Stimulated activated CD8-positive, alpha-beta memory T cell treated with anti-CD3 and anti-CD28 coated beads, Interleukin-15, amount 100 ng/mL, for 1 hour (primary cell): ENCODE measurements around the gene VPS36.
"Not testable (repeated sequence)": the region's sequence is repeated elsewhere in the genome, so short reads cannot be mapped to it uniquely, and the experiment has no call there.

Experiments
- DNase-seq: peaks from one replicate; pipeline ENCODE4 v3.0.0-alpha.2; 2020; ENCODE audit warnings: low read depth

VPS36 gene

DNA sequence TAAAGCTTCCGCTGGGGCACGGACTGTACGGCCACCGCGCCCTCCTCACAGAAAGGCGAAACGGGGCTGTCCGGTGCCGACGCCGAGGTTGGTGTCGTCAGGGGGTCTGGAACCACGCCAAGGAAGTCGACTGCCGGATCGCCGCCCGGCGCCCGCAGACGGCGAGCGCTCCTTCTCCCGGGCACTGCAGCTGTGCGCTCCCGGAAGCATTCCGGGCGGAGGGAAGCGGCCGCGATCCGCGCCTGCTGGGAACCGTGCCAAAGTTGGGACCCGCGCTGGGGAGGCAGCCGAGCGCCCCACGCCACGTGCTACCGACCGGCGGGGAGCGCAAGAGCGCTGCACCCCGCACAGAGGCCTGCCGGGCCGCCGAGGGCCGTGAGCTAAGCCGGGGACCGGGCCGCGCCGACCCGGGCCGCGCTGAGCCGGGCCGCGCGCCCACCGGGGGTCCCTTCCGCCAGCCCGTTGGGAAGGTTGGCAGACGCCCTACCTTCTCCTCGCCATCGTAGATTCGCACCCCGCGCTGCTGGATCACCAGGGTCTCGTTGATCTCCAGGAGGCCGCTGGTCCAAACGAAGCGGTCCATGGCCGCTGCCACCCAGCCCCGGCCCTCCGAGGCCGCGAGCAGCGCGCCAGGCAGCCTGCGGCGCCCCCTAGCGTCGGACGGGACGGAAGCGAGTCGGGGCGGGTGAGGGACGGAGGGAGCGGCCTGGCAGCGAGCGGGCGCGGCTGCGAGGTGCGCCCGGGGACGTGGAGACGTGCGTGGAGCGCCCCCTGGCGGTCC lies at the start of gene VPS36:
Gene VPS36, minus strand, starts transcription at position 623 of the 781 bp plus-strand sequence. Its CDS starts 40 bp downstream, at position 583.
- peak; percentile 87 for DNase-seq

DNA sequence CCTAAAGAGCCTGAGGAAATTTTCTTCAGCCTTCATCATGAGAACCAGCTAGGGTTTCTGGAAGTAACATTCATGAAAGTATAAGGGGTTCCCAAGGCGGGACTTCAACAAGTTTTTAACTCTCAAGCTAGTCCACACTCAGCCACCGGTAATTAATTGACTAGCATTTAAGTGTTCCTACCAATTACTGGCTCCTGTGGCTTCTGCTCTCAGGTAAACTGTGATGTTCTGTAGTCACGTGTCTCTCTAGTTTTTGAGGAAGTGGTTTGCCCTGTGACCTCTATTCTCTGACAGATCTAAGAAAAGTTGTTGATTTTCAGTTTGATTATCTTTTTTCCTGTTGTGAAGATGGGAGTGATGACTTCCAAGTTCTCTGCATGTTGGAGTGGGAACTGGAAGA lies 47.5 kb upstream of the VPS36 start:
- DNase-seq: not testable (repeated sequence)

- not testable (repeated sequence) for DNase-seq
Measured at GRCh38 chr13:52494241-52494640, 43.8 kb upstream of the VPS36 start.

DNA sequence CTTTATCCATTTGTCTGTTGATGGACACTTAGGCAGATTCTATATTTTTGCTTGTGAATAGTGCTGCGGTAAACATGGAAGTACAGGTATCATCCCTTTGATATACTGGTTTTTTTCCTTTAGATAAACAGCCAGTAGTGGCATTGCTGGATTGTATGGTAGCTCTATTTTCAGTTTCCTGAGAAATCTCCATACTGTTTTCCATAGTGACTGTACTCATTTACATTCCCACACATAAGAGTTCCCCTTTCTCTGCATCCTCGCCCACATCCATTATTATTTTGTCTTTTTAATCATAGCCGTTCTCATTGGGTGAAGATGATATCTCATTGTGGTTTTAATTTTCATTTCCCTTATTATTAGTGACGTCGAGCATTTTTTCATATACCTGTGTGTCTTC lies 40.6 kb upstream of the VPS36 start:
- DNase-seq: not testable (repeated sequence)

DNA sequence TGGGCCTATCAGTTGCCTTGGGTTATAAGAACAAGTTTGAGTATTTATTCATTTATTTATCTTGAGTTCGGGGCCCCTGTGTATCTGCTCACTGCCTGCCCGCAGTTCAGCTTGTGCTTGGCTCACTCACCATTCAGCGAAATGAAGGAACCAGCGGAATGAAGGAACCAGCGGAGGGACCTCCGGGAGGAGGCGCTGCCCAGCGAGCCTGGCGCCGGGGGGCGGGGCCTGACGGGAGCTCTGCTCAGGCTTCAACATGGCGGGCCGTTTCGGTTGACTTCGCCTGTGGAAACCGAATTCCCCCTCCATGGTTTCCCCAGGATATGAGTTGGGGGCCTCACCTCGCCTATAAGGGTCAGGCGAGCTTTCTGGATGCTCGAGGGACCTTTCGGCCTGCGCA lies 38.3 kb upstream of the VPS36 start:
- not testable (repeated sequence) for DNase-seq

- DNase-seq: not testable (repeated sequence)
Measured at GRCh38 chr13:52487078-52487477, 36.6 kb upstream of the VPS36 start.

DNA sequence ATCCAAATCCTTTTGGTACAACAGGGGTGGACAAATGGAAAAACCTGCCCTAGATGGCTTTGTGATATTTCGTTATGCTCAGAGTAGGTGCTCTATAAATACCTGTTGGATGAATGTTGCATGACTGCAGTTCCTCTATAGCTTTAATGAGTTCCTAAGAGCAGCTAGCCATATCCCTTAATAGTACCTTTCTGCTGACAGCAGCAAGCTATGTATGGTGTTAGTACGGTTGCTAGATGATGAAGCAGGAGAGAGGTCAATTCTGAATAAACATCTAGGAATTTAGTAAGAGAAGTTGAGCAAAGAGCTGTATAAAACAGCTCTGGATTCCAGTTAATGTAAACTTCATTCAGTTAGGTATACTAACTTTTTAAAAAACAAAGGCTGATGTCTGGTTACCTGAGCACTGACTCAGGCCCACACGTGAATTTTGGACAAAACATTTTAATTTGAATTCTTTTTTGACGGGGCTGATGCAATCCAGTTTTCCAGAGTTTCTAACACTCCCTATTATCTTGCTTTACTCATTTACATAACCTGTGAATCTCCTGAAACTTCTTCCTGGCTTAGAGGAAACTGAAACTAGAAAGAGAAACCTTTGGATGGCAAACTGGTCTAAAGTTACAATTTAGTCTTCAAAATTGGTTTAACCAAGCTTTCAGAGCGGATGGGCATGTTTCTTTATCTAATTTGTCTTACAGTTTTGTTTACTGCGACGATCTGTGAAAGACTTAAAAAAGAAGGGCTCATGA lies 30.4 kb upstream of the VPS36 start:
- not testable (repeated sequence) for DNase-seq

DNA sequence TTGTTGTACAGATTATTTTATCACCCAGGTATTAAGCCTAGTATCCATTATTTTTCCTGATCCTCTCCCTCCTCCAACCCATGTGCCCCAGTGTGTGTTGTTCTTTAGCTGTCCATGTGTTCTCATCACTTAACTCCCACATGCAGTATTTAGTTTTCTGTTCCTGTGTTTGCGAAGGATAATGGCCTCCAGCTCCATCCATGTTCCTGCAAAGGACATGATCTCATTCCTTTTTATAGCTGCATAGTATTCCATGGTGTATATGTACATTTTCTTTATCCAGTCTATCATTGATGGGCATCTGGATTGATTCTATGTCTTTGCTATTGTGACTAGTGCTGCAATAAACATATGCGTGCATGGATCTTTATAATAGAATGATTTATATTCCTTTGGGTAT lies 18.1 kb upstream of the VPS36 start:
- not testable (repeated sequence) for DNase-seq

DNA sequence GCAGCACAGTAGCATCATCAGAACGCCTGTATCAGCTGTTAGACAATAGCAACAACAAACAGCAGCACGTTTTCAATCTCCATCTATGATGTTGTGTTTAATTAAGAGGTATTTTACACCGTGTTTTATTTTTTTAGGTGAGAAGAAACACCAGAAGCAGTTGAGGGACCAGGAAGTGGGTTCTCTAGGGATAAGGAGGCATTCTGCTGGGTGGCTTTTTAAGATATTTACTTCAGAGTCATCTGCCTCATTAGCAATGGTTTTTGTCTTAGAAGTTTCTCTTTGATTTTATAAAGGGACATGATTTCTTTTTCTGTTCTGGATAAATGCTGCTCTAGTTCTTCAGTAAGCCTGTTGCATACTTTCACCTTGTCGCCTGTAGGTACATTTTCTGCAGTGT lies 13.1 kb upstream of the VPS36 start:
- no peak for DNase-seq

DNA sequence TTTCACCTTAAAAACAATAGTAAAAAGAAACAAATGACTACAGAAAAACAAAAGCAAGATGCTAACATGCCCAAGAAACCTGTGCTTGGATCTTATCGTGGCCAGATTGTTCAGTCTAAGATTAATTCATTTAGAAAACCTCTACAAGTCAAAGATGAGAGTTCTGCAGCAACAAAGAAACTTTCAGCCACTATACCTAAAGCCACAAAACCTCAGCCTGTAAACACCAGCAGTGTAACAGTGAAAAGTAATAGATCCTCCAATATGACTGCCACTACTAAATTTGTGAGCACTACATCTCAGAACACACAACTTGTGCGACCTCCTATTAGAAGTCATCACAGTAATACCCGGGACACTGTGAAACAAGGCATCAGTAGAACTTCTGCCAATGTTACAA lies 10.8 kb upstream of the VPS36 start:
- no peak for DNase-seq

GRCh38 chr13:52459668-52460067 lies 9.2 kb upstream of the VPS36 start:
- no peak for DNase-seq

DNA sequence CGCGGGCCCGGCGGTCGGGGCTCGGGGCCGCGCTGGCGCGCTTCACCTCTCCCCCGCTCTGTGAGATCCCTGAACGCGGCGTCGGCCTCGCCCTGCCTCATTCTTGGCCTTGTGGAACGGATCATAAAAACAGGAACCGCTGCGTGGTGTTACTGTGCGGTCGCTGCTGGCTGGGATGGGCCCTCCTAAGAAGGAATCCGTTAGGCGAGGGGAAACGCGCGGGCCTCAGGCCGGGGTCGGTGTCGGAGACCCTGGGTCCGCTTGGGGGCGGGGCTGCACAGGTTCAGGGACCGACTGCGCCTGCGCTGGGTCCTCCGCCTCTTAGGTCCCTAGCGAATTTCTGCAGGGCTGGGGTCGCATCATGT lies 5.2 kb upstream of the VPS36 start:
- peak; percentile 55 for DNase-seq

DNA sequence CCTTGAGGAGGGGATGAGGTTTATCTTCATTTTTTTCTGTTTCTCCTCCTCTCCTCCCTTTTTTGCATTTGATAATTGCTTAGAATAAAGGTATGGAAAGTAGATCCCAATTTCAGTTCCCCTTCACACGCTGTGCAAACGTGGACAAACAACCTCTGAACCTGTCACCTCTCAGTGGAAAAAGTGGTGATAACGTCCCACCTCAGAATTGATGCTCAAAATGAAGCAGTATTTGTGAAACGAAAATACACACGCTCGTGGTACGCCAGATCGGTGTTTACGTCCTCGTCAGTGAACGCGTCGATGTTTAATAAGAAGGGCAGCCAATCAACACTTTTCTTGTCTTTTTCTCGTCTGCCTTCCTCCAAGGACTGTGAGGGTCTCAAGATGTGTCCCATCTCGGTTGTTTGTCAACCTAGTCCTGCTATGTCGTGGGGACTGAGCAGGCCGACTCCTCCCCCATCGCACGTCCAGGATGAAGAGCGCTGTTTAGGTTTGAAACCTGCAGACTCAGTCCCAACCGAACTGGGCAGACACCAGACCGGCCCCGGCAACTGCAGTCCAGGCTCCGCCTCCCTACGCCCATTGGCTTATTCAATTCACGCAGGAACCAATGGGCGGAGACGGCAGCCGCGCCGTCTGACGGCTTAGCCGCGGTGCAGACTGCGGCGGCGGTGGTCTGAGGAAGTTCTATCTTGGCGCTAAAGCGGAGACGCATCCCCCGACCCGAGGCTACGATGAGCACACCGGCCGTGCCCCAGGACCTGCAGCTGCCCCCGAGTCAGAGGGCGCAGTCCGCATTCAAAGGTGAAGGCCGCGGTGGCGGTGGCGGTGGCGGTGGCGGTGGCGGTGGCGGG lies 4.6 kb upstream of the VPS36 start, which contains the start of gene CKAP2:
Gene CKAP2, plus strand, starts transcription at position 659 of the 857 bp plus-strand sequence. Its CDS starts 79 bp downstream, at position 738.
- peak; percentile 87 for DNase-seq

DNA sequence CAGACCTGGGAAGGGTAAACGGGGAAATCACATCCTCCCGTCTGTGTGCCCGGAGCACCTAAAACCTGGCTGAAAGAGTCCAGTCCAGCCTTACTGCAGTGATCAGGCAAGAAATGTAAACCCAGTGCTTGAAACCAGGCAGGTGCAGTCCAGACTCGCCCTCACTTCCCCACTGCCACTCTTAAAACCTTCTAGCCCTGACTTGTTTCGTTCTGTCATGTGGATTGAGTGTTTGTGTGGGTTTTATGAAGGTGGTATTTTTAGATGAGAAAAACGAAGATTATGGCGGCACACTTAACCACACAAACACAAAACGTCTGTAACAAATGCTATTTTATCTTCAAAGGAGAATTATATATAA lies 4.0 kb upstream of the VPS36 start:
- no peak for DNase-seq

DNA sequence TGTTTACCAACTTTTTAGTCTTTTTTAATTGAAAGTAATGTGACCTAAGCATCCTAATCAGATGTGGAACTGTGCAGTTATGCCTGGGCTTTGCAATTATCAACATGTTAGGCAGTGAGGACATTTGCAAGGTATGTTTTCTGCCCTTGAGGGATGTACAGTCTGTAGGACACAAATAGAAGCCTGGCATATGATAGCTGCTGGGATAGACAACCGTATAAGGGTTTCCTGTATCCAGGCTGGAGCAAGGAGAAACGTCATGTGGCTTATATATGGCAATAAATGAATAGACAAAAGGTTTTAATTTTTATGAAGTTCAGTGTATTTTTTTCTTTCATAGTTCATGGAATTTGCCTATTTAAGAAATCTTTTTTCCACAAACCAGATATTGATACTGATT lies 2.0 kb upstream of the VPS36 start:
- no peak for DNase-seq

GRCh38 chr13:52451135-52451804 lies 836 bp upstream of the VPS36 start:
- no peak for DNase-seq

GRCh38 chr13:52450793-52451116 lies 321 bp upstream of the VPS36 start:
- DNase-seq: no peak

DNA sequence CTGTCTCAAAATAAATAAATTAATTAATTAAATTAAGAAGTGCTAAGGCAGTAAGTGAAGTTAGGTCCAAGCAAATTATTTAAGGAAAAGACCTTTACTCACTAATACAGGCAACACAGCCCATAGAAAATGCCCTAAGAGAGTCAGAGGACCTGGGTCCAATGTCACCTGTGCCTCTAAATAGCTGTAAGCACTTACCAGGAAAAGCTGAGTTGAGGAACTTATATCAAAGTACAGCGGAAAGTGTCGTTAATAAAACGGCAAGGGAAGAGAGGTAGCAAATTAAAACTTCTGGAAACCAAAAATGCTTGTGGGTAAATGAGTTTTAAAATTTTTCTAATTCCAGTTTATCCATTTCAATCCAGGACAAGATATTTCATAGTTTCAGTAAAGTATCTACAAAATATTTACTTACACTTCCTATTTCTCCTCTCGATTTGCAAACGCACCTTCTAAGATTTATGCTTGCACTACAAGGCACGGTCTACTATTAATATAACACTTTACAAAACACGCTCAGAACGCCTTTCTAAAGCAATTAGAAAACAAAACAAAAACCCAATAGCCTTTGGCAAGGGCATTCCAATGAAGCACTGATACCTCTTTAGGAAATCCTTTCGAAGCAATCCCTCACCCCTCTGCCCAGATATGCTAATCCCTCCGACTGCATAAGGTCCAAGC lies 963 bp downstream of the VPS36 start:
- no peak for DNase-seq

DNA sequence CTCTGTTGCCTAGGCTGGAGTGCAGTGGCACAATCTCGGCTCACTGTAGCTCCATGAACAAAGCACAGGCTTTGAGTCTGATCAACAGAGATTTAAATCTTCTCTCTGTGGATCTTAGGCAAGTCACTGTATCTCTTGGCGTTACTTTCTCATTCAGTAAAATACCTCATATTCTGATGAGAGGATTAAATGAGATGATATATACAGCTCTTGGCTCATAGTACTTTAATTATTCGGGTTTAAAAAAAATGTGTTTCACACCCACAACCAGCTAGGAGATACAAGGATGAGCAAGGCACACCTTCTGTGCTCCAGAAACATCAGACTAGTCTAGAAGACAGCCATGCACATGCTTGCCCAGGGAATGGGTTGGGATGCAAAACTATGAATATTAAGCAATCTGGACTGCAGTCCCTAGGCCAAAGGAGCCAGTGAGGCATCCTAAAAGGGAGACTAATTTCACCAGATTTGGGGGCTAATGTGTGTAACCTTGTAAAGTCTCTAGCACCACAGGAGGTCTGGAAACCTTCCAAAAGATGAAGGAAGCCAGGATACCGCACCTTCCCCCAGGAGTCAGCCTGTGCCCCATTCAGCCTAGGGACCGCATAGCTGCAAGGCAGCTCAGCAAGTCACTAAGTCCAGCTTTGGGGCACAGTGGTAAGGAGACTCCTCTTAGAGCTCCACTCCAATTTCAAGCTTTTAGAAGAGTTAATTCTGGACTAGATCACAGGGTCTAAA lies 2.5 kb downstream of the VPS36 start:
- no peak for DNase-seq

DNA sequence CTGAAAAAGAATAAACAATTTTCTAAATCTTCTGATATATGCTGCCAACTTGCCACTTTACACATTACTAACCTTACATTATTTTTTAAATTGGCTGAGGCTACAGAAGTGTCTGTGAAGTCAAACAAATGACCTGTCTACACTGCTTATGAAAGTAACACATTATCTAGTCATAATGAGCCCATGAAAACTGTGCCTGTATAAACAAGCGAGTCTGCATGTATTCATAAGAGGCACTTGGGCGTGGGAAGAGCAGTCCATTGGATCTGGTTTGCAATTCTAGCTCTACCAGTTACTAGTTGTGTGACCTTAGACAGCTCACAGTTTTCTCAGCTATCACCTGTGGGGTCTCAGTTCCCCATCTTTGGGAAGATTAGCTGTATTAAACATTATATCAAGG lies 3.1 kb downstream of the VPS36 start:
- no peak for DNase-seq

- DNase-seq: no peak
Measured at GRCh38 chr13:52446265-52446664, 4.2 kb downstream of the VPS36 start.
